ENCODE results near the gene NIBAN1.
"Not testable (repeated sequence)": the region's sequence is repeated elsewhere in the genome, so short reads cannot be mapped to it uniquely, and the experiment has no call there.

The NIBAN1 gene

DNA sequence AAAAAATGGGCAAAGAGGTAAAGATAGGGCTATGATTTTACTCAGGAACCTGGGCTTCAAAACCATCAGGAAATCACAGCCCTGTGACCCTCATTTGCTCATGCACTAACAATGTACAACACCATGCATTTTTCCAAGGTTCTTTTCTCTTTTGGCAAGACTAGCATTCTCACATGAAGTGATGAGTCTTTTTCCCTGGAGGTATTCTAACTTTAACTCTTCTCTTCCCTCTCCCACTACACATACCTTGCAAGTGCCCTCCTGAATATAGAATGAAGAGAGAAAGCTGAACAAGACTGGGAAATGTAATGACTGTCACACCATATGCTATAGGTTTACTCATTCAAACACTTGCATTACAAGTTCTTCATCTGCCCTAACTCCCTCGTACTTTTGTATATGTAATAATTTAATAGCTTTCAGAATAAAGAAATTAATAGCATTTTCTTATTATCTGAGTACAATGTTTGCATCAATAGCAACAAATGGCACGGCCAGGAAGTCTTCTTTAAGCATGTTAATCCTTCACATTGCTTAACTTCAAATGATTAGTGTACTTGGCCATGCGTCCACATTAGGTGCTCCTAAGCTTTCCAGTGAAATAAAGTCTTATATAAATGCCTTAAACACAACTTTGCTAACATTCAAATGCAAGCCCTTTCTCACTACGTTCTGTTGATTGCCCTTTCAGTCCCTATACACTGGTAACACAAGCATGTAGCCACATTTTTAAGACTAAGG, 1.8 kb downstream of the NIBAN1 start:
- no peak for DNase-seq

DNA sequence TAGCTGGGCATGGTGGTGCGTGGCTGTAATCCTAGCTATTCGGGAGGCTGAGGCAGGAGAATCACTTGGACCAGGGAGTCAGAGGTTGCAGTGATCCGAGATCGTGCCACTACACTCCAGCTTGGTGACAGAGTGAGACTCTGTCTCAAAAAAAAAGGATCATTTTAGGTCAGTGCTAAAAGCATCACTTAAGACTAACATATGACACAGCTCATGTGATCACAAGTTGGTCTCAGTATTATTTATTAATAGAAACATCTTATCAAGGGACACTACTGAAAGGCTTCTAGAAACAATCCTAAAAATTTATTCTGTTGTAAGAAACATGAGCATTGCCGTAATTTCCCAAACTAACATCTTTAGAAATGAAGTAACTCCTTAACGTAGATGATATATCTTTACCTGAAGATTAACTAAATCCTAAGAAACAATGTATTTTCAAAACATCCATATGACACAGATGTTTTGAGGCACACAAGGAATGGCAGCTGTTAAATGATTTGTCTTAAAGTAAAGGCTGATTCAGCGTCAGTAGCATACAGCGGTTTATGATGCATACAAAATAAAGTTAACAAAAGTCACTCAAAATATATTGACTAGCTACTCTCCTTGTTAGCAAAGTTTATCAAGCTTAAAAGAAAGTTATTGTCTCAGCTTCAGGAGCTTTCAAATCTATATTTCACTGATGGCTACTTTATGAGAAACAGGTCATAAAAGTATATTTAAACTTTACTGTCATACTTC, 2.6 kb downstream of the NIBAN1 start:
- DNase-seq, result no peak

DNA sequence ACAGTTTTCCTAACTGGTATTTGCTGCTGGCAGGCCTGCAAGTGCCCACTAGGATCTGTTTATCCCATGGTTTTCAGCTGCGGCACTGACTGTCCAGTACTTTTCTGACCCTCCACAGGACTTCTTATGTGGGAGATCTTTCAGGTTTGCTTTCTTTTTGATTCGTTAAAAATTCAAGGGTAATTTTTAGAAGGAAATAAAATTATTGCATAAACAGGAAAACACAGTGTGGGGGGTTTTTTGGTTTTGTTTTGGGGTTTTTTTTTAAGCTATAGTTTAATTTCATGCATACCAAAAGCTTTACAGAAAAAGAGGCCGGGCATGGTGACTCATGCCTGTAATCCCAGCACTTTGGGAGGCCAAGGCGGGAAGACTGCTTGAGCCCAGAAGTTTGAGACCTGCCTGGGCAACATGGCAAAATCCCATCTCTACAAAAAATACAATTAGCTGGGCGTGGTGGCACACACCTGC, 3.6 kb downstream of the NIBAN1 start:
- DNase-seq, result no peak

DNA sequence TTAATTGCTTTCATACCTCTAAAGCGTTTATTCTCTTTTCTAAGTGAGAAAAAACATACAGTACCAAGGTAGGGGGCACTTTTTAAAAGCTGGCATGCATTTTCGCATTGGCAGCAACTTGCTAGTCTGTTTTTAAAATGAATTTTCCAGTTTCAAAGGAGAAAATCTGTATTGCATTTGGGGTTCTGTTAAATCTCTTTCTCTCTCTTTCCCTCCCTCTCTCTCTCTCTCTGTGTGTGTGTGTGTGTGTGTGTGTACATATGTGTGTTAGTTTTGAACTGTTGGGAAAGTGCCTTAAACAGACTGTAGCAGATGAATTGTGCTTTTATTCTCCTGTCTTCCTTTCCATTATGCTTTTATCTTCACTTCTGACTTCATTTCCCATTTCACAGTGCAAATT, 7.3 kb downstream of the NIBAN1 start:
- DNase-seq, result no peak

DNA sequence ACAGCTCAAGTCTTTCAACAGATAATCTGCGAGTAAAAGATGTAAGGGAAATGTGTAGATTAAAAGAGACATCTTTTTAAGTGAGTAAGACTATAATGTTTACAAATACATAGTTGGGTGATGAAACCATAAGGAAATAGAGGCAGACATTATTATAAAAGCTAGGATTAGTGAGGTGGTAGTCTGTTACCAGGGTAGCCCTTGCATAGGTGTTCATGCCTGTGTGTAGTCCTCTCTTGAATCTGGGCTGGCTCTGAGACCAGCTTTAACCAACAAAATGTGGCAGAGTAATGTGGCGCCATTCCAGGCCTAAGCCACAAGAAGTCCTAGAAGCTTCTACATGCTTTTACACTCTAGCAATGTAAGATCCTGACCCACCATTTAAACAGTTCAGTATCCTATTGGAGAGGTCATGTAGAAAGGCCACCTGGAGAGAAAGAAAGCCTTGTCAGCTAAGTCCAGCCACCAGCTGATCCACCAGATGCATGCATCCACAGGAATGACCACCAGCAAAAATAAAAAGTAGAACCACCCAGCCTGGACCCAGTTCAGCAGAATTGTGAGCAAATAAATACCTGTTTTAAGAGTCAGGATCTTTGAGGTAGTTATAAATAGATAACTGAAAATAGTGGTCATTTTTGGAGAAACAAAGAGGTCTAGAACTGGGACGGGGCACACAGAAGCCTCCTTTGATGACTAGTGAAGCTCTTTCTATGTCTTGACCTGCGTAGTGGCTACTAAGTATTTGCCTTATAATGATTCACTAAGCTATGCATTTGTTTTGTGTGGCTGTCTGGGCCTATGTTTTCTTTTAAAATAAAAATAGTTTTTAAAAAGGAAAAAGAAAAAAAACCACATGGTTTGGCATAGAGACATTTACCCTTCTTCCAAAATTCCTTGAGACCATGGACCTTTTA, 8.1 kb downstream of the NIBAN1 start:
- DNase-seq, result no peak

DNA sequence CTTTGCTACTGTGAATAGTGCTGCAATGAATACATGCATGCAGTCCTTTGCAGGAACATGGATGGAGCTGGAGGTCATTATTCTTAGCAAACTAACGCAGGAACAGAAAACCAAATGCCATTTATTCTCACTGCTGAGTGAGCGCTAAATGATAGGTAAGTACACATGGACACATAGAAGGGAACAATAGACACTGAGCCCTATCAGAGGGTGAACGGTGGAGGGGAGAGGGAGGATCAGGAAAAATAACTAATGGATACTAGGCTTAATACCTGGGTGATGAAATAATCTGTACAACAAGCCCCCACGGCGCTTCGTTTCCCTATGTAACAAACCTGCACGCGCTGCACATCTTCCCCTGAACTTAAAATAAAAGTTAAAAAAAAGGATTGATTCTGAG, 8.9 kb downstream of the NIBAN1 start:
- no peak for DNase-seq

DNA sequence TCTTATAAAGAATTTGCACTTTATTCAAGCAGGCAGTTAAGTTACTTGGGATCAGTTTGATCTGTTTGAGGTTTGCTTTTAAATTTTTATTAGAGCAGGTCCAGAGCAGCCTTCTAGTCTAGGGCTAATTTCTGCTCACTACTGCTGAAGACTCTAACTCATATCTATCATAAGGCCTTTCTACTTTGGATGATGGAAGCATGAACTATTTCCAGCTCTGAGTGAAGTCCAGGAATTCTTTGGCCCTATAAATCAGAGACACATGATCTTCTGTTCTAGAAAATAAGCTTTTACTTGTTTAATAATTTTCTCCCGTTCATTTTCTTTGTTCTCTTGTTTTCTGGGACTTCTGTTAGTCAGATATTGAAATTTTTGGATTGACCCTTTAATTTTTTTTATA, 14.7 kb downstream of the NIBAN1 start:
- DNase-seq, result no peak

DNA sequence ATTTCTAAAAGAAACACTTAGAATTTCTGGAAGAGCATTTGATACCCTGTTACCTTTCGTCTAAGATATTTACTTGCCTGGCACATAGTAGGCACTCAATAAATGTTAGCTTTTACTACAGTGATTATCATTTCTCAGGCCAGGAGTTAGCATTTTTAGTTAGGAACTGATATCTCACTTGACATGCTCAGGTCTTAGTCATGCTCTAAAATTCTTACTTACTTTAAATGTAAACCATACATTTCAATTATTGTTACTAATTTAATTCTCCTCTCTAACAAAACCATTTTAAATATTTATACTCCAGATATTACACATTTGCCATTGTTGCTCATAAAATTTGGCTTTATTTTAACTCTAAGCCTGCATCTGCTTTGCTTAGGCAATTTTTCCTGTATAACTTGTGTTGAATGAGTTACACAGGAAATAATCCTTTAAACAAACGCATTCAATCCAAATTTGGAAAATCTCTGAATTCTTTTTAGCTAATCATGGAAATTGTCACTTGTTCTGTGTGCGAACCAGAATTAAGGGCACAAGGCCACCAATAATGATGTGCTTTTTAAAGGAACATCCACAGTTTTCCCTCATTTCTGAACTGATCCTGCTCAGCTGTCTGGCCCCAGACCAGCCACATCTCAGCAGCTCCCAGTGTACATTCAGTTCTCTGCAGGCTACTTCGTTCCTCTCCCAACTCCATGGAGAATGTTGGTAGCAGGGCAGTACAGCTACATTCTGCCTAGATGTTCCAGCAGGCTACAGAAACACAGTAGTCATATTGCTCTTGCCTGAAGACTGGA, 15.6 kb downstream of the NIBAN1 start:
- no peak for DNase-seq

DNA sequence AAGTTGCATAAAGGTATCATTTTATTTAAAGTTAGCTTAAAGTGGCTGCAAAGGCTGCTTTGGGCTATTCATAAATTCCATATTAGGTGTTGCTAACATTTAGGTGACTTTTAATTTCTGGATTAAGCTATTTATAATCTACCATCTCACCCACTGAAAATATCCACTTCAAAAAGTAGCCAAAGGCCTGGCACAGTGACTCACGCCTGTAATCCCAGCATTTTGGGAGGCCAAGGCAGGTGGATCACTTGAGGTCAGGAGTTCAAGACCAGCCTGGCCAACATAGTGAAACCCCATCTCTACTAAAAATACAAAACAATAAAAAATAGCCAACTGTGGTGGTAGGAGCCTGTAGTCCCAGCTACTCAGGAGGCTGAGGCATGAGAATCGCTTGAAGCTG, 16.4 kb downstream of the NIBAN1 start:
- DNase-seq, result not testable (repeated sequence)

DNA sequence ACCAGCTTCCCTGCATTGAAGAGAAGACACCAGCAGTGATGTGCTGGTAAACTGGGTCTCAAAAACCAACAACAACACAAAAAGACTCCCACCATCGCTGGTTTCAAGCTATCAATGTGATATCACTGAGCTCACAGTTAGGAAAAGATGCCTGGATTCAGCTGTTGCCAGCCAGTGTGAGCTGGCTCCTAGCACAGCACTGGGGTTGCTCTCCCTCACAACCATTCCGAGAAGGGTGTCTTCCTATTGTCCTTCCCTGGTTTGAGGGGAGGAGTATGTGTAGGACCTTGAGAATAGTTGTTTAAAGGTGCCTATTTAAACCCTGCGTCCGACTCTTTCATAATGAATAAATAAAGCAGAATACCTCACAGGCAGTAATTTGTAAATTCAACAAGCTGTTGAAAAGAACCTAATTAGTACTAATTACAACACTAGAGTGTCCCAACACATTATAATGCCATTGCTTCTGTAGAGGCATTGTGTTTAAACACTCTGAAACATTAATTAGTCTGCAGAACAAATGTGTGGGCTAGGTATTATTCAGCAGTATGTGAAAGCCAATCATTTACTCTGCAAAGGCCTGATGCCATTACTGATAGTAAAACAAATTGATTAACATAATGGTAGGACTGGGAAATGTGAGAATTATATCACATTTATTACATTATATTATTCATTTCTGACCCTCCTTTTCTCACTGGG, 17.2 kb downstream of the NIBAN1 start:
- no peak for DNase-seq

DNA sequence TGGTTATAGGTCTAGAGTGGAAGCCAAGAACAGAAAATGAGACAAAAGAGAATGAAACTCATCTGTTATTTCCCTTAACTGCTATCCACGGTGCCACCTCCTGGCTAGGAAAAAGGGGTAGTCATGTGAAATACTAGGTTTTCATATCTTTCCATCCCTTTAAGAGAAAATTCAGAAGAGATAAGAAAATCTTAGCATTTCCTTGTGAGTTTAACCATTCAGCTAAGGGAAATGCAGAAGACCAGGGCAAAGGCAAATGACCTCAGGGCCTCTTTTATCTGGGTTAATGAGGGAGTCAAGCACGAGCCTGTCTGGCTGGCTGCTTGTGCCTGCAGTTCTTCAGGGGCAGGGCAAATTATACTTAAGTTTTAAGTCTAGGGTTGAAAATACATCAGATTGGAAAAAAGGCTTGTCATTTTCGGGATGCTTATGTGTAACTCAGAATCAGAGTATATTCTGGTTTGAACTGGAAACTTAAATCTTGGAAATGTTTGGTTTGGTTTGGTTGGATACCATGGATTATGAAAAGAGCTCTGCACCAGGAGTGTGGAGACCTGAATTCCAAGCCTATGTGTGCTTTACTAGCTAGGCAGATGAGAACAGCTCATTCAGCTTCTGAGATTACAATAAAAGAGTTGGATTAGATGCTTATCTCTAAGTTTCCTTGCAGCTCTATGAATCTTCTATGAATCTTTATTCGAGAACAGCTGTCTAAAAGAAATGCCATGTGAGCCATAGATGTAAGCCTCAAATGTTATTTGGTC, 19.9 kb downstream of the NIBAN1 start:
- DNase-seq, result no peak

DNA sequence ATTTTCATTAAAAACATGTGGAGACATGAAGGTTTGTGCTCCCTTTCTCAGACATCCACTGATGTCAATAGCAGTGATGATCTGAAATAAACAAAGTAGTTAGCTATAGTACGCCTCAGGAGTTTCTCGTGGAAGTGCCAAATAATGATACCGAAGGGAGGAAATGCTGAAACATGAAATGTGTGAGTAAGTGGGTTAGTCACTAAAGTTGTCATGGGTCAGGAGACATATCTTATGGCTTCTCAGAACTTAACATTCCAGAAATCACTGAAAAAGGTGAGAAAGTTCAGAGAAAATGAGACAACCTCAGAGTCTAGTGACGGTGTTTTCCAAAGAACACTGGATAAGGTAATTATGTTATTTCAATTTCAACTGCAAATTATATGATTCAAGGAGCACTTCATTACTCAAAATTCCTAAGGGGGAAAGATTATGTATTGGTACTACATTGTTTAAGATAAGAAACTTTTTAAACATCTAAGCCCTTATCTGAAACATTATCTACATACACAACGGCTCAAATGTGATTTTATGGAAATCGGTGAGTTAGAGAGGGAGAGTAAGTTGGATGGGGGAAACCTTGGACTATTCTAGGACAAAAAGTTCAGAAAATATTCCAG, 20.6 kb downstream of the NIBAN1 start:
- DNase-seq, result no peak

DNA sequence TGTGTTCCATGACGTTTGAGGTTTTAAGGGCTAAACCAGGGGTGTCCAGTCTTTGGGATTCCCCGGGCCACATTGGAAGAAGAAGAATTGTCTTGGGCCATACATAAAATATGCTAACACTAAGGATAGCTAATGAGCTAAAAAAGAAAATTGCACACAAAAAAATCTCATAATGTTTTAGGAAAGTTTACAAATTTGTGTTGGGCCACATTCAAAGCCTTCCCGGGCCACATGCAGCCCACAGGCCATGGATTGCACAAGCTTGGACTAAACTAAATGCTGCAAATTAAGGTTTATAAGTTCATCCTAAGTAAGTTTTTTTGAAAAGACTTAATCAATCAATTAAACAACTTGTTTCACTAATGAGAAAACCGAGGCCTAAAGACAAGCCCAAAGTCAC, 21.9 kb downstream of the NIBAN1 start:
- DNase-seq, result no peak

DNA sequence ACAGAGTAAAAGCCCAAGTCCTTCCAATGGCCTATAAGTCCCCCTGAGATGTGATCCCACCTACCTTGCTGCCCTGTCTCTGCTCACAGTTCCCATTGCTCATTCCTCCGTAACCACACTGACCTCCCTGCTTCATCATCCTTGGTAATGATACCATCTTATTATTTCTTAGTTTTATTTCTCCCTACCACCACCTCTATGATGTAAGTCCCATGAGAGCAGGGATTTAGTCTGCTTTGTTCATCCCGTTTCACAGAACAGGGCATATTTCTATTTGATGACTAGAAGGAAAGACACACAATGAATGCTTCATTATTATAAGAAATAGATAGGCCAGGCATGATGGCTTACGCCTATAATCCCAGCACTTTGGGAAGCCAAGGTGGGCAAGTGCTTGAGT, 22.5 kb downstream of the NIBAN1 start:
- DNase-seq, result no peak

DNA sequence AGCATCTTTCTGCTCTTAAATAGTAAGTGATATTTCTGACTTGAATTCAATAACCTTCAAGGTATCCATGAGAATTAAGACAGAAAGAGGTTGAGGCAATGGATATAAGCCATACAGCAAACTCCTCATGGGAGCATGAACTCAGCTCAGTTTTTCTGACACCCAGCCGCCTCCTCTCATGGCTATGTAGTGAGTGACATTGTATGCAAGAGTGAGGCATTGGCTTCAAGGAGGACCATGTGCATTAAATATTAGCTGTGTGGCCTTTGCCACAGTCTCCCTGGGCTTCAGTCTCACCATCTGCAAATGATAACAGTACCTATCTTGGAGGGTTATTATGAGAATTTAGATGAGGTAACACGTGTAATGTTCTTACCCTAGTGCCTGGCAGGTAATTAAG, 23.4 kb downstream of the NIBAN1 start:
- no peak for DNase-seq

DNA sequence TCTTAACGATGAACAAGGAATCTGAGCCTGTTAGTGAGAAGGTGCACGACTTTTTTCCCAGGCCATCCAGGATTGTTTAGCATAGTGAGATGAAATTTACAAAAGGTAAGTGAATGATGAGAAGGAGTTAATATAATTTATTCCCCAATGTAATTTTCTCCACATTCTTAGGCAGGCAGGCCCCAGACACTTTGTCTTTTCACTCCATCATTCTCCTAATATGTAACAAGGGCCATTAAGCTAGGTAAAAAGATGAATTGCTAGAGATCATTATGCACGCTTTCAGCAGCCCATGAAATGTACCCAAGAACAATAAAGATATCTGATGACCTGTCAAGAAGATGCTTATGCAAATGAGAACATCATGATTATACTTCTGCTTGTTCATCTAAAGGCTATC, 24.1 kb downstream of the NIBAN1 start:
- no peak for DNase-seq

DNA sequence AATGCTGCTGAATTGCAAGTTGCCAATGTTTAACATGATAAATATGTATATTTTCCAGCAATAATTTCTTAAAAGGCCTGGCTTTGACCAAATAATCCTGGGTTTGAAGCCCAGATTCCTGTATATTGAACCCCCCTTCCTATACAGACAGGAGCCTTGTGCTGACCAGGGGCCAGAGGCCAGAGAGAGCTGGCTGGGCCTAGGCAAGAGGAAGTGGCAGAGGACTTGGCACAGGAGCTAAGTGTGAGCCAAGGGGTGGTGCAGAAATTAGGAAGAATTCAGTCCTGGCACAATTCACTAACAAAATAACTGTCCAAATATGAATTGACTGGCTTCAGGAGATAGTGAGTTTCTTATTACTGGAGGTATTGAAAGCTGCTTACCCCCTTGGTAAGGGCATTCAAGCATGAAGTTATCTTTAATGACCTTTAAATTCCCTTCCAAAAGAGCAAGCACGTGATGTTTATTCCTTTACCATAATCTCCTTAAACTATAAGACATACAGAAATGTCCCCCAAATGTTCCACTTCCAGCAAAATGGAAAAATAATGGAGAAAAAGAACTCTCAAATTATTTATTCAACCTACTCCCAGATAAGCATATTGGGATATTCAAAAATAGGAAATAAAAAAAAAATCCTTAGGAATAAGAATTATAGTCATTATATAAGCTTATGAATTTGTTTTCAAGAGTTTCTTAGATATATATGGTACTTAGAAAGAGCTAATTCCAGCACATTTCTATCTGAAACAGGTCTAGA, 26.6 kb downstream of the NIBAN1 start:
- DNase-seq, result no peak

DNA sequence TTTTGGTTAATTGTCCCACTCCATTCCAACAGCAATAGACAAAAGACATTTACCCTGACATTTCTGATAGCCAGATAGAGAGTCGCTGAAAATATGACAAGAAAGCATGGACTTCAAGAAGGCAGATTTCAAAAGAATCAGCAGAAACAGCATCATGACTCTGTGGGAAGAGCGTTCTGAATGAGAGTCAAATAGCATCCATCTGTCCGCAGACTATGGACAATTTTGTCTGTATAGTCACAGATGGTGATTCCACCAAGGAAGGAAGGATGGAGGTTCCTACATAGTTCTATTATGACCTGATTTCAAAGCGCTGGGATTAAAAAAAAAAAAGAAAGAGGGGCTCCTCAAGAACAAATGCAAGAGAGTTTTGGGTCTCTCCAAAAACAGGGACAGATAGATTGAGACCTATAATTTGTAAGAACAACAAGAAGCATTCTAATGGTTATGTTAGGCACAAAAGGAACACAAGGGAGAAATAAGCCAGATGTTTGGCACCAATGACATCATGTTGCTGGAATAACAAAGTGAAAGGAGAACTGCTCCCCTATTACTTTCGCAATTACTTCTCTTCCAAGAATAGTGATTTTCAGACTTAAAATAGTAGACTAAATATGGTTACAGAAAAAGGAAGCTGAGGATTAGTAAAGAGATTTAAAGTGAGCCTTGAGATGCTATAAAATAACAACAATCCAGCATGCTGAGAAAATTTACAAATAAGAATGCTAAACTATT, 28.5 kb downstream of the NIBAN1 start:
- no peak for DNase-seq

DNA sequence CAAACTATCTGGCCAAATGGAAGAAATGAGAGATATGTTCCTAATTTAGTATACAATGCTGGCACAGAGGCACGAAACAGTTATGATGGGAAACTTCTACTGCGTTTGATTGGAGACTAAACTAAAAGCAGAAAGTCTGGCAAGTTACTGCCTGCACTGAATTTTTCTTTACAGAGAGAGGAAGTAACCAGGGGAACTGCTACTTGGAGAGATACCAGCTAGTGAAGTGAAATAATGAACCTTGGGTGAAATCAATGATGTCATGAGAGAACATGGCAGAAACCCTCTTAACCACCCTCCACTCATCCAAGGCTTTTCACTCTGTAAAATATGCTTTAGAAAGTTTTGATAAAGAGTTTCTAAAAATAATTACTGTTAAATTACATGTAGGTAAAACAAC, 29.3 kb downstream of the NIBAN1 start:
- no peak for DNase-seq

Measured in NCI-H2227 treated with DMSO at 0.1 percent for 48 hours (cell line).